Measurements from ENCODE around the gene FOXL1.

GRCh38 chr16:86626284-86626683 is 47.9 kb downstream of the FOXL1 start:
- TF ChIP-seq, protein P1, sequence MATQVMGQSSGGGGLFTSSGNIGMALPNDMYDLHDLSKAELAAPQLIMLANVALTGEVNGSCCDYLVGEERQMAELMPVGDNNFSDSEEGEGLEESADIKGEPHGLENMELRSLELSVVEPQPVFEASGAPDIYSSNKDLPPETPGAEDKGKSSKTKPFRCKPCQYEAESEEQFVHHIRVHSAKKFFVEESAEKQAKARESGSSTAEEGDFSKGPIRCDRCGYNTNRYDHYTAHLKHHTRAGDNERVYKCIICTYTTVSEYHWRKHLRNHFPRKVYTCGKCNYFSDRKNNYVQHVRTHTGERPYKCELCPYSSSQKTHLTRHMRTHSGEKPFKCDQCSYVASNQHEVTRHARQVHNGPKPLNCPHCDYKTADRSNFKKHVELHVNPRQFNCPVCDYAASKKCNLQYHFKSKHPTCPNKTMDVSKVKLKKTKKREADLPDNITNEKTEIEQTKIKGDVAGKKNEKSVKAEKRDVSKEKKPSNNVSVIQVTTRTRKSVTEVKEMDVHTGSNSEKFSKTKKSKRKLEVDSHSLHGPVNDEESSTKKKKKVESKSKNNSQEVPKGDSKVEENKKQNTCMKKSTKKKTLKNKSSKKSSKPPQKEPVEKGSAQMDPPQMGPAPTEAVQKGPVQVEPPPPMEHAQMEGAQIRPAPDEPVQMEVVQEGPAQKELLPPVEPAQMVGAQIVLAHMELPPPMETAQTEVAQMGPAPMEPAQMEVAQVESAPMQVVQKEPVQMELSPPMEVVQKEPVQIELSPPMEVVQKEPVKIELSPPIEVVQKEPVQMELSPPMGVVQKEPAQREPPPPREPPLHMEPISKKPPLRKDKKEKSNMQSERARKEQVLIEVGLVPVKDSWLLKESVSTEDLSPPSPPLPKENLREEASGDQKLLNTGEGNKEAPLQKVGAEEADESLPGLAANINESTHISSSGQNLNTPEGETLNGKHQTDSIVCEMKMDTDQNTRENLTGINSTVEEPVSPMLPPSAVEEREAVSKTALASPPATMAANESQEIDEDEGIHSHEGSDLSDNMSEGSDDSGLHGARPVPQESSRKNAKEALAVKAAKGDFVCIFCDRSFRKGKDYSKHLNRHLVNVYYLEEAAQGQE (IDR thresholded peaks at IDR 0.05; ENCODE audit: insufficient read depth in 1 of 2, low read depth in 2 of 2, low read length in 1 of 2) = no peak
- TF ChIP-seq CTCF (IDR thresholded peaks at IDR 0.05) = no peak
- no peak for TF ChIP-seq POLR2AphosphoS5 (IDR thresholded peaks at IDR 0.05; ENCODE audit: low read depth, low read length)
- TF ChIP-seq SIN3A (IDR thresholded peaks at IDR 0.05; ENCODE audit: borderline replicate concordance, insufficient read depth, low read depth, low read length) = no peak
- TF ChIP-seq TCF7L2 (IDR thresholded peaks at IDR 0.05; ENCODE audit: low read depth, low read length) = no peak
